Natural killer cell (primary cell): ENCODE measurements around the gene KRT83. TPM values are rescaled to one million over a fixed set of nuclear protein-coding genes. Genes with fewer than 3 reads are reported as not detected.

Experiments
- ATAC-seq, 3 donors: fragments of 150-1000 bp in 2 of 3; fragments of 200-7000 bp in 1 of 3; cut with Tn5 transposase; 1 replicate in 1 of 3; 2 replicates in 2 of 3; pipeline ENCODE4 v1.10.0; 2021; ENCODE audit warnings: mild to moderate bottlenecking in 2 of 3, moderate library complexity in 2 of 3
- DNase-seq, 2 donors: peaks; one replicate each; pipeline versions ENCODE4 v3.0.0 to v3.0.0-alpha.2; 2013 to 2021; ENCODE audit warnings: mixed read lengths in 1 of 2
- H3K27ac ChIP-seq: one replicate; pipeline ENCODE4 v1.5.1; 2013; ENCODE audit warnings: mild to moderate bottlenecking, low read length
- H3K27me3 ChIP-seq: one replicate; pipeline ENCODE4 v1.6.1; 2013; ENCODE audit warnings: low read length; ENCODE audit not compliant: control insufficient read depth, insufficient read depth
- H3K36me3 ChIP-seq: one replicate; pipeline ENCODE4 v1.6.1; 2013; ENCODE audit warnings: low read length; ENCODE audit not compliant: control insufficient read depth, insufficient read depth
- H3K4me1 ChIP-seq: one replicate; pipeline ENCODE4 v1.6.1; 2013; ENCODE audit warnings: low read length; ENCODE audit not compliant: control insufficient read depth, insufficient read depth
- H3K4me3 ChIP-seq: one replicate; pipeline ENCODE4 v1.5.1; 2013; ENCODE audit warnings: low read length
- H3K9me3 ChIP-seq: one replicate; pipeline ENCODE4 v1.6.1; 2013; ENCODE audit warnings: low read length; ENCODE audit not compliant: control insufficient read depth, insufficient read depth
- H3K27ac Mint-ChIP-seq, 2 donors: one replicate each; pipeline ENCODE4 v1.8.0; 2022; ENCODE audit warnings: mild to moderate bottlenecking in 2 of 2, mixed read lengths in 2 of 2, moderate library complexity in 1 of 2
- H3K27me3 Mint-ChIP-seq, 2 donors: one replicate each; pipeline ENCODE4 v1.8.0; 2022; ENCODE audit warnings: low read depth in 2 of 2, mixed read lengths in 2 of 2
- H3K36me3 Mint-ChIP-seq: one replicate; pipeline ENCODE4 v1.8.0; 2022; ENCODE audit warnings: mixed read lengths
- H3K4me1 Mint-ChIP-seq, 2 donors: one replicate each; pipeline ENCODE4 v1.8.0; 2022; ENCODE audit warnings: mixed read lengths in 2 of 2
- H3K4me3 Mint-ChIP-seq: one replicate; pipeline ENCODE4 v1.8.0; 2022; ENCODE audit warnings: mild to moderate bottlenecking, moderate library complexity, mixed read lengths
- H3K9me3 Mint-ChIP-seq, 2 donors: one replicate each; pipeline ENCODE4 v1.8.0; 2022; ENCODE audit warnings: mixed read lengths in 2 of 2
- WGBS: methylation state at CpG from one replicate; pipeline ENCODE4 v1.1.7; 2013; ENCODE audit warnings: missing lambda C conversion rate; ENCODE audit not compliant: insufficient coverage; 5-methylcytosine and 5-hydroxymethylcytosine counted together
- intact Hi-C: fragments of 100-400 bp; cut with micrococcal nuclease; formaldehyde crosslinking; loops from one replicate; pipeline ENCODE4 v1.14.2; 2022
- total RNA-seq, 4 donors: library from RNA; stranded (reverse); fragments of 120-200 nt in 1 of 4; gene quantifications; one replicate each; pipeline versions ENCODE4 v1.2.3 to v1.2.4, GENCODE V29; 2013 to 2022
- TF ChIP-seq, protein P1 (sequence below): fragments of 200-600 bp; IDR thresholded peaks from one replicate; pipeline ENCODE4 v1.8.0; 2022; ENCODE audit warnings: antibody characterized with exemption

KRT83 gene
- total RNA-seq, 3 donors from 2014 or later (not counting 1 experiment from before 2014, with no cell fraction given) = not detected

DNA sequence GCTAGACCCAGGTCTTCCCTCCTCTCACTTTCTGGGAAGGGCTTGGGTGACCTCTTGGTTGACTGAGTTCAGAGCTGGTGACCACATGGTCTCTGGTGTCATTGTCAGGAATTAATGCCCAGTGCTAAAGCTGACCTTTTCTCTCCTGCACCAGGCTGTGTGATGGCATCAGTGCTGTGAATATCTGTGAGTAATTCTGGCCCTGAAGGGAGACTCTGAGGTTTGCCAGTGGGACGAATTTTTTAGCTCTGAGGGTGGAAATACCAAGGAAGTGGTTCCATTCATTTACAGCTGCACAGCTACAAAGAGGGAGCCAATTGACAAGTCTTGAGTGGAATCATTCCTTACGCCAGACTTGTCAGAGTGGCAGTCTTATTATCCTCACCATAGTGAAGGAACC is 53.0 kb downstream of the KRT83 start:
- 70% methylated on average over 2 of the region's 2 CpGs for WGBS
- intact Hi-C loops = no loop called here
- ATAC-seq (no peak), DNase-seq (no peak)
- Histone ChIP-seq H3K4me3 (no peak overlapping the region), H3K9me3 (no peaks in the 10 kb centered on the region), H3K27me3 (no peaks in the 10 kb centered on the region), H3K36me3 (no peaks in the 10 kb centered on the region), H3K4me1 (no peaks in the 10 kb centered on the region), H3K27ac (no peak overlapping the region)
- Mint-ChIP-seq H3K4me3 (no peak overlapping the region), H3K27me3 (peaks cover 18 to 29% of the 10 kb centered on the region in 2 donors), H3K4me1 (no peaks in the 10 kb centered on the region), H3K36me3 (no peaks in the 10 kb centered on the region), H3K9me3 (no peaks in the 10 kb centered on the region), H3K27ac (no peak overlapping the region)
- TF ChIP-seq, protein P1, sequence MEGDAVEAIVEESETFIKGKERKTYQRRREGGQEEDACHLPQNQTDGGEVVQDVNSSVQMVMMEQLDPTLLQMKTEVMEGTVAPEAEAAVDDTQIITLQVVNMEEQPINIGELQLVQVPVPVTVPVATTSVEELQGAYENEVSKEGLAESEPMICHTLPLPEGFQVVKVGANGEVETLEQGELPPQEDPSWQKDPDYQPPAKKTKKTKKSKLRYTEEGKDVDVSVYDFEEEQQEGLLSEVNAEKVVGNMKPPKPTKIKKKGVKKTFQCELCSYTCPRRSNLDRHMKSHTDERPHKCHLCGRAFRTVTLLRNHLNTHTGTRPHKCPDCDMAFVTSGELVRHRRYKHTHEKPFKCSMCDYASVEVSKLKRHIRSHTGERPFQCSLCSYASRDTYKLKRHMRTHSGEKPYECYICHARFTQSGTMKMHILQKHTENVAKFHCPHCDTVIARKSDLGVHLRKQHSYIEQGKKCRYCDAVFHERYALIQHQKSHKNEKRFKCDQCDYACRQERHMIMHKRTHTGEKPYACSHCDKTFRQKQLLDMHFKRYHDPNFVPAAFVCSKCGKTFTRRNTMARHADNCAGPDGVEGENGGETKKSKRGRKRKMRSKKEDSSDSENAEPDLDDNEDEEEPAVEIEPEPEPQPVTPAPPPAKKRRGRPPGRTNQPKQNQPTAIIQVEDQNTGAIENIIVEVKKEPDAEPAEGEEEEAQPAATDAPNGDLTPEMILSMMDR = no peak

DNA sequence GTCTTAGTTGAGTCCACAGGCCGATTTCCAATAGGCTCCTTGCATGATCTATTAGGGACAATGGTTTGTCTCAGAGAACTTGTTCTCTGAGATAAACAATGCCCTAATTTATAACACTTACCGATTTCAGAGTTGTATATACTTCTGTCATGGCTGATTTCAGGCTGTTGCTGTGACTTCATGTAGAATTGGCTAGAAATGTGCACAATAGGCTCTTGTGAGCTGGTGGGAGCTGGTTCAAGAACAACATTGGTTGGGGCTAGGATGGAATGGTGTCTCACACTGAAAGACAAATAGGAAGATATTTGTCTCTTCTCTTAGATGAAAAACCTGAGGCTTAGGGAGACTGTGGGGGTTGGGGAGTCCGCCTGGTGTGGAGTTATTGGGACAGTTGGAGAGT is 53.5 kb downstream of the KRT83 start:
- Mint-ChIP-seq H3K27ac (no peak overlapping the region), H3K4me1 (no peaks in the 10 kb centered on the region), H3K4me3 (no peak overlapping the region), H3K27me3 (peaks cover 18 to 24% of the 10 kb centered on the region in 2 donors), H3K36me3 (no peaks in the 10 kb centered on the region), H3K9me3 (no peaks in the 10 kb centered on the region)
- Histone ChIP-seq H3K4me3 (no peak overlapping the region), H3K4me1 (no peaks in the 10 kb centered on the region), H3K9me3 (no peaks in the 10 kb centered on the region), H3K27ac (no peak overlapping the region), H3K27me3 (no peaks in the 10 kb centered on the region), H3K36me3 (no peaks in the 10 kb centered on the region)
- ATAC-seq = no peak
- TF ChIP-seq, protein P1 = no peak
- DNase-seq = no peak
- 78% methylated on average over 3 of the region's 3 CpGs for WGBS
- intact Hi-C loops = no loop called here

DNA sequence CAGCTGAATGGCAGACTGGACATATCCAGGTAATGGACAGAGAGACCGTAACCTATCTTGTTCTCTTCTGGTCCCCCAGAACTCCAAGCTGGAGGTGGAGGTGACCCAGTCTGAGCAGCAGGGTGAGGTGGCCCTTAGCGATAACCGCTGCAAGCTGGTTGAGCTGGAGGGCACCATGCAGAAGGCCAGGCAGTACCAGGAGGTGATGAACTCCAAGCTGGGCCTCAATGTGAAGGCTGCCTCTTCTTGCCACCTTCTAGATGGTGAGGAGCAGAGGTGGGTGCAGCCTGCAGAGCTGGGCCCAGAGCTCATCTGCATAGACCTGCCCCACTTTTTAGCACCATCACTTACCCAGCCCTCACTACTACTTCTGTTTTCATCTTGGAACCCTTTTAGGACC is 53.9 kb downstream of the KRT83 start:
- no peaks in the 10 kb centered on the region for H3K9me3 ChIP-seq
- no peak overlapping the region for H3K4me3 ChIP-seq
- no peak overlapping the region for H3K27ac ChIP-seq
- Mint-ChIP-seq H3K36me3 (no peaks in the 10 kb centered on the region), H3K9me3 (no peaks in the 10 kb centered on the region), H3K27ac (no peak overlapping the region), H3K27me3 (peaks cover 18 to 25% of the 10 kb centered on the region in 2 donors), H3K4me3 (no peak overlapping the region), H3K4me1 (no peaks in the 10 kb centered on the region)
- no peak for ATAC-seq
- TF ChIP-seq, protein P1 = no peak
- no peak for DNase-seq
- H3K4me1 ChIP-seq = no peaks in the 10 kb centered on the region
- WGBS = 89% methylated on average over 3 of the region's 3 CpGs
- no peaks in the 10 kb centered on the region for H3K36me3 ChIP-seq
- intact Hi-C loops = no loop called here
- H3K27me3 ChIP-seq = no peaks in the 10 kb centered on the region

DNA sequence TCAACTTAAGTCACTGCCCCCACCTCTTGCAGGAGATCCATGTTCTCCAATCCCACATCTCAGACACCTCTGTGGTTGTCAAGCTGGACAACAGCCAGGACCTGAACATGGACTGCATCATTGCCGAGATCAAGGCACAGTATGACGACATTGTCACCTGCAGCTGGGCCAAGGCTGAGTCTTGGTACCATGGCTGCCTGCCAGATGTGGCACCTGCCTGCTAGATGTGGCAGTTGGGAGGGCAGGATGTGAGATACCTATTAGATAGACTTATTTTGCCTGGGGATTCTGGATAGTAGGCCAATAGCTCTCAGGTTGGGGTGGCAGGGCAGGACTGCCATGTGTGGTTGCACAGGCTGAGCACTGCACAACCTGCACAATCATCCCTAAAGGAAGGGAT is 54.7 kb downstream of the KRT83 start:
- Mint-ChIP-seq H3K4me3 (no peak overlapping the region), H3K36me3 (no peaks in the 10 kb centered on the region), H3K9me3 (no peaks in the 10 kb centered on the region), H3K27me3 (peaks cover 18 to 29% of the 10 kb centered on the region in 2 donors), H3K4me1 (no peaks in the 10 kb centered on the region), H3K27ac (no peak overlapping the region)
- no peaks in the 10 kb centered on the region for H3K9me3 ChIP-seq
- H3K27ac ChIP-seq = no peak overlapping the region
- TF ChIP-seq, protein P1 = no peak
- H3K4me3 ChIP-seq = no peak overlapping the region
- no peaks in the 10 kb centered on the region for H3K27me3 ChIP-seq
- ATAC-seq (no peak), DNase-seq (no peak)
- H3K36me3 ChIP-seq = no peaks in the 10 kb centered on the region
- H3K4me1 ChIP-seq = no peaks in the 10 kb centered on the region
- 86% methylated on average over 2 of the region's 2 CpGs for WGBS
- intact Hi-C loops = no loop called here
